ENCODE results near the gene NT5DC3. TPM values are rescaled to one million over a fixed set of nuclear protein-coding genes. Genes with fewer than 3 reads are reported as not detected.
"Not testable (repeated sequence)": the region's sequence is repeated elsewhere in the genome, so short reads cannot be mapped to it uniquely, and the experiment has no call there.

NT5DC3 gene
- total RNA-seq, 1 experiment from 2014 or later: 6.3 TPM

- Histone ChIP-seq H3K36me3 (replicated peaks; ENCODE audit: control insufficient read depth, insufficient read depth, low read length) (no peaks in the 10 kb centered on the region; the same call in 1 of the 2 replicates), H3K4me3 (ENCODE audit: insufficient read depth, low read depth, low read length) (no peak overlapping the region), H3K27me3 (ENCODE audit: control insufficient read depth, insufficient read depth, low read length) (no peaks in the 10 kb centered on the region)
- no peak for DNase-seq
These were observed 27.1 kb downstream of the NT5DC3 start for GRCh38 chr12:103813949-103814348.

GRCh38 chr12:103813426-103813825 lies 27.6 kb downstream of the NT5DC3 start:
- Histone ChIP-seq H3K36me3 (replicated peaks; ENCODE audit: control insufficient read depth, insufficient read depth, low read length) (no peaks in the 10 kb centered on the region; the same call in 1 of the 2 replicates), H3K27me3 (ENCODE audit: control insufficient read depth, insufficient read depth, low read length) (no peaks in the 10 kb centered on the region), H3K4me3 (ENCODE audit: insufficient read depth, low read depth, low read length) (no peak overlapping the region)
- no peak for DNase-seq

GRCh38 chr12:103812789-103813188 lies 28.2 kb downstream of the NT5DC3 start:
- no peaks in the 10 kb centered on the region; the same call in 1 of the 2 replicates for H3K36me3 ChIP-seq (replicated peaks; ENCODE audit: control insufficient read depth, insufficient read depth, low read length)
- H3K4me3 ChIP-seq (ENCODE audit: insufficient read depth, low read depth, low read length): no peak overlapping the region
- H3K27me3 ChIP-seq (ENCODE audit: control insufficient read depth, insufficient read depth, low read length): no peaks in the 10 kb centered on the region
- no peak for DNase-seq

- H3K27me3 ChIP-seq (ENCODE audit: control insufficient read depth, insufficient read depth, low read length): no peaks in the 10 kb centered on the region
- H3K4me3 ChIP-seq (ENCODE audit: insufficient read depth, low read depth, low read length): no peak overlapping the region
- no peaks in the 10 kb centered on the region; the same call in 1 of the 2 replicates for H3K36me3 ChIP-seq (replicated peaks; ENCODE audit: control insufficient read depth, insufficient read depth, low read length)
- no peak for DNase-seq
These were observed 29.2 kb downstream of the NT5DC3 start for GRCh38 chr12:103811791-103812190.

- no peak for DNase-seq
- Histone ChIP-seq H3K36me3 (replicated peaks; ENCODE audit: control insufficient read depth, insufficient read depth, low read length) (no peaks in the 10 kb centered on the region; the same call in none of the 2 replicates), H3K27me3 (ENCODE audit: control insufficient read depth, insufficient read depth, low read length) (no peaks in the 10 kb centered on the region), H3K4me3 (ENCODE audit: insufficient read depth, low read depth, low read length) (no peak overlapping the region)
These were observed 30.9 kb downstream of the NT5DC3 start for GRCh38 chr12:103810111-103810510.

- not testable (repeated sequence) for DNase-seq; H3K27me3 ChIP-seq (ENCODE audit: control insufficient read depth, insufficient read depth, low read length); H3K36me3 ChIP-seq (replicated peaks; ENCODE audit: control insufficient read depth, insufficient read depth, low read length); H3K4me3 ChIP-seq (ENCODE audit: insufficient read depth, low read depth, low read length)
These were observed 31.4 kb downstream of the NT5DC3 start for GRCh38 chr12:103809639-103810038.

GRCh38 chr12:103809154-103809553 lies 31.9 kb downstream of the NT5DC3 start:
- Histone ChIP-seq H3K27me3 (ENCODE audit: control insufficient read depth, insufficient read depth, low read length) (no peaks in the 10 kb centered on the region), H3K4me3 (ENCODE audit: insufficient read depth, low read depth, low read length) (no peak overlapping the region), H3K36me3 (replicated peaks; ENCODE audit: control insufficient read depth, insufficient read depth, low read length) (no peaks in the 10 kb centered on the region; the same call in none of the 2 replicates)
- DNase-seq: no peak

- no peaks in the 10 kb centered on the region for H3K27me3 ChIP-seq (ENCODE audit: control insufficient read depth, insufficient read depth, low read length)
- H3K4me3 ChIP-seq (ENCODE audit: insufficient read depth, low read depth, low read length): no peak overlapping the region
- H3K36me3 ChIP-seq (replicated peaks; ENCODE audit: control insufficient read depth, insufficient read depth, low read length): no peaks in the 10 kb centered on the region; the same call in 1 of the 2 replicates
- no peak for DNase-seq
These were observed 32.7 kb downstream of the NT5DC3 start for GRCh38 chr12:103808239-103808880.

GRCh38 chr12:103807561-103808238 lies 33.3 kb downstream of the NT5DC3 start:
- Histone ChIP-seq H3K4me3 (ENCODE audit: insufficient read depth, low read depth, low read length) (no peak overlapping the region), H3K36me3 (replicated peaks; ENCODE audit: control insufficient read depth, insufficient read depth, low read length) (no peaks in the 10 kb centered on the region; the same call in 1 of the 2 replicates), H3K27me3 (ENCODE audit: control insufficient read depth, insufficient read depth, low read length) (no peaks in the 10 kb centered on the region)
- DNase-seq: no peak

- no peak overlapping the region for H3K4me3 ChIP-seq (ENCODE audit: insufficient read depth, low read depth, low read length)
- H3K27me3 ChIP-seq (ENCODE audit: control insufficient read depth, insufficient read depth, low read length): no peaks in the 10 kb centered on the region
- DNase-seq: no peak
- H3K36me3 ChIP-seq (replicated peaks; ENCODE audit: control insufficient read depth, insufficient read depth, low read length): no peaks in the 10 kb centered on the region; the same call in 1 of the 2 replicates
These were observed 34.2 kb downstream of the NT5DC3 start for GRCh38 chr12:103806803-103807202.

- Histone ChIP-seq H3K4me3 (ENCODE audit: insufficient read depth, low read depth, low read length) (no peak overlapping the region), H3K36me3 (replicated peaks; ENCODE audit: control insufficient read depth, insufficient read depth, low read length) (no peaks in the 10 kb centered on the region; the same call in 1 of the 2 replicates), H3K27me3 (ENCODE audit: control insufficient read depth, insufficient read depth, low read length) (no peaks in the 10 kb centered on the region)
- DNase-seq: no peak
These were observed 35.2 kb downstream of the NT5DC3 start for GRCh38 chr12:103805655-103806360.

GRCh38 chr12:103803847-103804246 lies 37.2 kb downstream of the NT5DC3 start:
- Histone ChIP-seq H3K4me3 (ENCODE audit: insufficient read depth, low read depth, low read length) (no peak overlapping the region), H3K27me3 (ENCODE audit: control insufficient read depth, insufficient read depth, low read length) (no peaks in the 10 kb centered on the region), H3K36me3 (replicated peaks; ENCODE audit: control insufficient read depth, insufficient read depth, low read length) (no peaks in the 10 kb centered on the region; the same call in none of the 2 replicates)
- no peak for DNase-seq

- Histone ChIP-seq H3K27me3 (ENCODE audit: control insufficient read depth, insufficient read depth, low read length) (no peaks in the 10 kb centered on the region), H3K36me3 (replicated peaks; ENCODE audit: control insufficient read depth, insufficient read depth, low read length) (peaks cover 2% of the 10 kb centered on the region), H3K4me3 (ENCODE audit: insufficient read depth, low read depth, low read length) (no peak overlapping the region)
- no peak for DNase-seq
These were observed 38.5 kb downstream of the NT5DC3 start for GRCh38 chr12:103802586-103802886.

- H3K36me3 ChIP-seq (replicated peaks; ENCODE audit: control insufficient read depth, insufficient read depth, low read length): peaks cover 2% of the 10 kb centered on the region
- no peaks in the 10 kb centered on the region for H3K27me3 ChIP-seq (ENCODE audit: control insufficient read depth, insufficient read depth, low read length)
- H3K4me3 ChIP-seq (ENCODE audit: insufficient read depth, low read depth, low read length): no peak overlapping the region
- no peak for DNase-seq
These were observed 39.1 kb downstream of the NT5DC3 start for GRCh38 chr12:103801709-103802585.

Measured in H7 (cell line).